VCaP (cell line): ENCODE measurements around the gene TNS3.

Experiments used
- H3K27ac ChIP-seq: fragments of 450-650 bp; 2 replicates; pipeline ENCODE4 v1.5.1; 2017
- CTCF ChIP-seq: fragments of 450-650 bp; conservative IDR thresholded peaks from 2 replicates; pipeline ENCODE4 v1.5.1; 2017; ENCODE audit warnings: mild to moderate bottlenecking, moderate library complexity

TNS3 gene

GRCh38 chr7:47252675-47253074, 329.2 kb downstream of the TNS3 start:
- H3K27ac ChIP-seq, result no peak overlapping the region
- TF ChIP-seq CTCF, result no peak

- no peak for TF ChIP-seq CTCF
- no peak overlapping the region for H3K27ac ChIP-seq
Measured at GRCh38 chr7:47249361-47249760, 332.6 kb downstream of the TNS3 start.

GRCh38 chr7:47248797-47249196, 333.1 kb downstream of the TNS3 start:
- H3K27ac ChIP-seq, result no peak overlapping the region
- no peak for TF ChIP-seq CTCF

GRCh38 chr7:47247132-47247531, 334.8 kb downstream of the TNS3 start:
- TF ChIP-seq CTCF, result no peak
- no peak overlapping the region for H3K27ac ChIP-seq

- TF ChIP-seq CTCF, result no peak
- no peak overlapping the region for H3K27ac ChIP-seq
Measured at GRCh38 chr7:47244692-47245091, 337.2 kb downstream of the TNS3 start.

GRCh38 chr7:47241112-47242065, 340.5 kb downstream of the TNS3 start:
- no peak for TF ChIP-seq CTCF
- no peak overlapping the region for H3K27ac ChIP-seq

- H3K27ac ChIP-seq, result no peak overlapping the region
- TF ChIP-seq CTCF, result no peak
Measured at GRCh38 chr7:47239931-47240421, 341.9 kb downstream of the TNS3 start.
